Right lung (tissue), 10 donors: ENCODE data around the gene MMADHC. TPM values are rescaled to one million over a fixed set of nuclear protein-coding genes. Genes with fewer than 3 reads are reported as not detected.

Experiments
- DNase-seq, 2 donors: peaks; one replicate each; pipeline ENCODE4 v3.0.0-alpha.2; 2013
- long read RNA-seq, 8 donors: transcript quantifications; one replicate each; lab custom pipeline, GENCODE V29; 2026
- polyA plus RNA-seq, 5 donors: library from polyadenylated mRNA; unstranded; fragments of 120-200 nt; gene quantifications; one replicate each; pipeline versions ENCODE4 v1.2.1 to v1.2.3, GENCODE V29; 2013; ENCODE audit warnings: inconsistent platforms in 1 of 5, low replicate concordance in 1 of 5; ENCODE audit not compliant: insufficient read length in 5 of 5, insufficient read depth in 1 of 5

Gene MMADHC
- polyA plus RNA-seq: 100 to 1,000 TPM; 103 to 137 (median 120) TPM
- long read RNA-seq, donor 1, transcript MMADHC-201 (8 exons, 1,436 nt): major isoform, 66 of 93 reads
- long read RNA-seq, donor 1, partial matches to known transcripts: 23 of 93 reads
- long read RNA-seq, donor 1, other reads (novel, unspliced or antisense): 0 of 93 reads
- long read RNA-seq, donor 2, transcript MMADHC-201 (8 exons, 1,436 nt): major isoform, 35 of 39 reads
- long read RNA-seq, donor 2, partial matches to known transcripts: 0 of 39 reads
- long read RNA-seq, donor 2, other reads (novel, unspliced or antisense): 0 of 39 reads
- long read RNA-seq, donor 3, transcript MMADHC-201 (8 exons, 1,436 nt): major isoform, 46 of 67 reads
- long read RNA-seq, donor 3, partial matches to known transcripts: 16 of 67 reads
- long read RNA-seq, donor 3, other reads (novel, unspliced or antisense): 0 of 67 reads
- long read RNA-seq, donor 4, transcript MMADHC-201 (8 exons, 1,436 nt): major isoform, 28 of 31 reads
- long read RNA-seq, donor 4, partial matches to known transcripts: 0 of 31 reads
- long read RNA-seq, donor 4, other reads (novel, unspliced or antisense): 0 of 31 reads
- long read RNA-seq, donor 5, transcript MMADHC-201 (8 exons, 1,436 nt): major isoform, 71 of 103 reads
- long read RNA-seq, donor 5, partial matches to known transcripts: 28 of 103 reads
- long read RNA-seq, donor 5, other reads (novel, unspliced or antisense): 0 of 103 reads
- long read RNA-seq, donor 6, transcript MMADHC-201 (8 exons, 1,436 nt): major isoform, 61 of 77 reads
- long read RNA-seq, donor 6, partial matches to known transcripts: 16 of 77 reads
- long read RNA-seq, donor 6, other reads (novel, unspliced or antisense): 0 of 77 reads
- long read RNA-seq, donor 7, transcript MMADHC-201 (8 exons, 1,436 nt): major isoform, 41 of 50 reads
- long read RNA-seq, donor 7, partial matches to known transcripts: 5 of 50 reads
- long read RNA-seq, donor 7, other reads (novel, unspliced or antisense): 0 of 50 reads
- long read RNA-seq, donor 8, transcript MMADHC-201 (8 exons, 1,436 nt): major isoform, 35 of 37 reads
- long read RNA-seq, donor 8, partial matches to known transcripts: 0 of 37 reads
- long read RNA-seq, donor 8, other reads (novel, unspliced or antisense): 0 of 37 reads

DNA sequence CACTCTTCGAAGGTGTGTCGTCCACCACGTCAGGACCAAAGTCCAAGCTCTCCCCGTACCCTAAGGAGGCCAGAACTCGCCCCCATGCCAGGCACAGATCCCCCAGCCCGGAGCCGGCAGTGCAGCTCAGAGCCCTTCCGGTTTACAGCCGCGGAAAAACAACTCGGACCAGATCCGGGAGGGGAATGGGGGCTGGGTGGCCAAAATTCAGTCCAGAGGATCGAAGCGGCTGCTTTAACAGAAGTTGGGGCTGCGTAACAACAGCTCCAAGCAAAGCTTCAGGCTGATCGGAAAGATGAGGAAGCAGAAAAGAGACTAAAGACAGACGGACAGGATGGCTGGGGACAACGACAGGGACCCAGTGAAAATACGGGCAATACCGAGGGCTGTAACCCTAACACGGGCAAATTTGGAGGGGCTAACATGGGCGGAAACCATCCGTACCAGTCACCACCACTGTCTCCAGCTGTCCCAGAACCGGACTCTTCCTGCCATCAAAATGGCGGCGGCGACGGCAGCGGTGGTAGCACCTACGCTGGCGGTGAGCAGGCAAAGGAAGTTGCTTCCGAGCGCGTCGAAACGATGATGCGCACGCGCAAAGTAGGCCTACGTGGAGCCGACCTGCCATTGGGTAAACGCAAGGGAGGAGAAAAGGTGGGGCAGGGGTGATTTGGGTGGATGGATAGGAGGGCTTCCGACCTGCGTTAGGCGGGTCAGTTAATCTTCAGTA lies at the start of gene MMADHC:
Gene MMADHC (minus strand): TSS at position 556 of the 730 bp plus-strand sequence. CDS start 678 bp downstream, outside the sequence.
- DNase-seq: peak; percentile 92 to 93

DNA sequence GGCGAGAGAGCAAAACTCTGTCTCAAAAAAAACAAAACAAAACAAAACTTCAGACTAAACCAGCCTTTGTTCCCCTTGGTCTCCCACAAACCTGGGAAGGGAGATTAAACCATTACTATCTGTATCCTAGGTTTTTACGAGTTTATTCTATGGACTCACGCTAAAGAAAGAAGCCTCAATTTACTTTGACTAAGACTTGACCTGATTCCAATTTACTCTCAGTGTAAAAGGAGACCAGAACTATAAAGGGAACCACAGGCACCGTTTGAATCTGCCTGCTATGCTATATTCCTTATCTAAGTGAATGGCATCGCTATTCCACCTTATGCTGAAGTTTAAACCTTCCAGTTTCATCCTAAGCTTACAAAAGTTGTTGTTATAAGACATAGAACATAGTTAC lies 46.5 kb upstream of the MMADHC start:
- no peak for DNase-seq

DNA sequence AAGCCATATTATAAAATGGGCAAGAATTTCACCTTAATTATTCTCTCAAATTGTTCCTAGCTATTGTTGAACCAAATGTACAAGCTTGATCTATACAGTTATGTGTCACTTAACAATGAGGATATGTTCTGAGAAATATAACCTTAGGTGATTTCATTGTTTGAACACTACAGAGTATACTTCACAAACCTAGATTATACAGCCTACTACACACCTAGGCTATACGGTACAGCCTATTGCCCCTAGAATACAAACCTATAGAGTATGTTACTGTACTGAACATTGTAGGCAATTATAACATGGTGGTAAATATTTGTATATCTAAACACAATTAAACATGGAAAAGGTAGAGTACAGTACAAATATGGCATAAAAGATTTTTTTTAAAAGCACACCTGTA lies 42.9 kb upstream of the MMADHC start:
- no peak for DNase-seq

DNA sequence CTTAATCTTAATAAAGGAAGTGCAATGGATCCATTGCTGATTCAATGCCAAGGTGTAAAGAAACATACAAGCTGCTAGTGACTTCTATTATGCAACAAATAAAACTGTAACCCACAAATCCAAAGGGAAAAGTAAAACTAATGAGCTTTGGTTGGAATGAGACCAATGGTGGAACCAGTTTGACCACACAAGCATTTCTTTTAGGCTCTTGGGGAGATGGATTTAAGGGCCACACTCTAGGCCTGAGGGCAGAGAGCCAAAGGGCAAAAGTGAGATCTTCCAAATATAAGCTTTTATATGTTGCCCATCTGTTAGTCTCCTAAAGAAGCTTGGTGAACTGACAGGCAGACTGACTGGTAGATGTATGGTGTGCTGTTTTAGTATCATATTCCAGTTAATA lies 41.5 kb upstream of the MMADHC start:
- DNase-seq: peak; percentile 74 to 78

DNA sequence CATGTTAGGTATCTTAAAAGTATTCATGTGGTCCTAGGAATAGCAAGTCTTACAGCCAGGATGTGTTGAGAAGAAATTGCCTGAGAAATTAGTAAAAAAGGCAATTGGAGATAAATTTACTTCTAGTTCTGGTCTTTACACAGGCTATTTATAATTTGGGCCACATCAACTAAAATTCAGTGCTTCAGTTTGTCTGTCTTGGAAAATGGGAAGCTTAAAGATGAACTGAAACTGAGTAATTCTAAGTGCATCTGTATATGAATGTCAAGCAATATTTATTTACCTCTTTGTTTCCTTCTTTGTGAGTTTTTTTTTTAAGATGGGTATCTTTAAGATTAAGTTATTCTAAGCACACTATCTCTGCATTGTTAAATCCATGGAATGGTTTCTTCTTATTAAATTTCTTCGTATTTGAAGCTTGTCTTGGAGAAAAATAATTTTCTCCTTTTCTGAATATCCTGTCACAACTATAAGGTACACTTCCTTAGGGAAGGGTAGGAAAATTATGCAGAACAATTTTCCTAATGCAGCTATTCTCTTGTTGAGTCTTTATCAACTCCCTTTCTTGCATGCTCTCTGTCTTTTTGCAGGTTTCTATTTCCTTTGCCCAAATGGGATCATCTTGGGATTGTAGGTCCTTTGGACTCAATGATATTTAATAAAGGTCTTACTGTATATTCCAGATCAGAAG lies 39.7 kb upstream of the MMADHC start:
- DNase-seq: no peak

DNA sequence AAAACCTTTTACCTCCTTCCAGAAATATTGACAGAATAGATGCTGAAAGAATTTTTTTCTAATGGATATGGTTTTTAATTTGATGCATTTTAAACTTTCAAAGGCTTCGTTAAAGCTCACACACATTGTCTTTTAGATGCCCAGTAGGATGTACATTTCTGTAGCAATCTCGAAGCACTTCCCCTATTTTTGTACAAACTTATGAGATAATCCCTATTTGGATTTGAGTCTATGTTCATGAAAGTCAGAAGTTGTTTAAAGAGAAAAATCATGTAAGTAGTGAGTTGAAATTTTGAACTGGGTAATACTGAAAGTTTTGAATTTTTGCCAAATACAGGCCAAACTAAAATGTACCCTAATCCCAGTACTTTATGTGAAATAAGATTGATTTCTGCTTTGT lies 38.1 kb upstream of the MMADHC start:
- no peak for DNase-seq

DNA sequence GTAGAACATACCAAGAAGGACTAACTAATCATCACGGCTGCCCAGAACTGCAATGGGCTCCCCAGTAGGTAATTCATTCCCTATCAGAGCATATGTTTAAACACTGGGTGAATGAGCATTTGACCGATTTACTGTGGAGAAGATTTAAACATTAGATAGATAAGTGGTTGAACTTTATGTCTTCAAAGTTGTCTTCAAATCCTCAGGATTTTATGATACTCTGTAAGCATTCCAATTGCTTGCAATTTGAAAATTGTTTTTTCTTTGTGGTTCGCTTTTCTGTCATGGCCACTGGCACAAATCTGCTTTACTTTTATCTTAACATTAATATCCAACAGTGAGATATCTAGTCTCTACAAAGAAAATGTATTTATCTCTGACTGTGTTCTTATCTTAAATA lies 37.7 kb upstream of the MMADHC start:
- no peak for DNase-seq

DNA sequence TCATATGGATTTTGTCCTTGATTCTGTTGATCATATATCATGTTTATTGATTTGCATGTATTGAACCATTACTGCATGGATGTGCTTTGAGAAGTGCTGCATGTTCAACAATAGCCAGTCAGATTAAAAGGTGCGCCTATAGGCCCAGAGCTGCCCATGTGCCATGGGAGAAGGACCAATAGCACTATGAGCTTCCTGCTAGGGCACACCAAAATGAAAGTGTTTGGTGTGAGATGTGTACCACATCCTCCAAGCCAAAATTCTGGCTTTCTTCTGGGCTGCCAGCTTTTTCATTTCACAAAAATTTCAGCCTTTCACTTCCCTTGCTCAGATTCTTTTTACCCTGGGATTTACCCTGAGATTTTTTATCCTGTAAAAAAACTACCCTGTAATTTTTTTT lies 34.8 kb upstream of the MMADHC start:
- DNase-seq: no peak

DNA sequence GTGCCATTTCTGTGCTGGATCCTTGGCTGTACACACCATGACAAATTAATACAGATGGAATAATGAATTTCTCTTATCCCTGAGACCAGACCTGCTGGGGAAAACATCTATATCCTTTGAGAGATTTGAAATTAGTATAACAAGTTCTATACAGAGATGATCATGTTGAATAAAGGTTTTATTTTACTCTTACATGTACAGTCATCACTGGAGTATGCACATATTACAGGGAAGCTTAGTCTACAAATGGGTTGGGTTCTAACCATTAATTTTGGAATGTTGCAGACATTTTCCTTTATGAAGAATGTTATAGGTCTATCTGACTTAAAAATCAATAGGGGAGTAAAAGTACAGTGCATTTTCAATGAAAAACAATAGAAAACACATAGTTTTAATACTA lies 29.9 kb upstream of the MMADHC start:
- no peak for DNase-seq

DNA sequence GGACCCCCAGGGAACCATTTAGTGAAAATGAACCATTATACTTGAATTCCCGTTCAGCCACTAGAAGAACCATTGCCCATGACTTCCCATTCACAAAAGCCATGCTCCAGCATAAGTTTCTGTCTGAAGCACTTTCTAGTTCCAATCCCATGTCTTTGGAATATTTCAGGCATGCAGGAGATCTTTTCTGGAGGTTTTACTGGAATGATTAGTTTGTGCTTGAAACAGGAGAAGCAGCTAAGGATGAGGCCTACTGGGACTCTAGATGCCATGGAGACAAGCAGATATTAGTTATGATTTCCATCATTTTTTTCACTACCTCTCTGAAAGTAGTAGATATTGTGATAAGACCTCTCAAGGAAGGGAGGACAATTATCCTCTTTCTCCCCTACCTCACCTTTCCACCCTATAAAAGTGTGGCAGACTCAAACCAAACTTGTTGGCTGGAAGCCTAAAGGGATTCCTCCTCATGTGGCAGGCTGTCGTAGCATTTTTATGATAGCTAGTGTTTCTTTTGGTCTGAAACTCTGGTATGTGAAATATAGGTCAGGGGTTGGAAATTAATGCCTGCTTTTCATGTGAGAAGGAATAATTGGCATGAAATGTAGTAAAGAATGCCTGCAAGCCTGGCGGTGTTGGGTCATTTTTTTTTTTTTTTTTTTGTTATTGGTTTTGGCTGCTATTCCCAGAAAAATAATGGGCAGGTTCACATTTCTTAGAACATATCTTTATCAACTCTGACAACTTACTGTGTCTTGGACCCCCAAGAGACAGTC lies 29.3 kb upstream of the MMADHC start:
- DNase-seq: no peak

DNA sequence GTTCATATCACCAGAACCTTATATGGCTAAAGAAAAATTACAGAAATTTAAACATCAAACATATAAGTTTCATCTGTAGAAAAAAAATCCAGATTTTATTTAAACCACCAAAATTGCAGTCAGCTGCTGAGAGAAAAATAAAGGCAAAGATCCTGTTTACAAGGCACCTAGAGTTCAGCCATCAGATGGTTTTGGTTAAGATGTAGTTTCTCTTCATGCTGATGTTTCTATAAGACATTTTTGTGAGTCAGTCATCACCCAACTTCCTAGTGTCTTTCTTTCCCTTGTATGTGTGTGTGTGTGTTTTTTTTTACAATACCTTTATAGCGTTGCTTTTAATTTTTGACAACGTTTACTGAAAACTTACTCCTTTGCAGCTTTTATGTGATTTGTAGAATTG lies 26.1 kb upstream of the MMADHC start:
- DNase-seq: no peak

DNA sequence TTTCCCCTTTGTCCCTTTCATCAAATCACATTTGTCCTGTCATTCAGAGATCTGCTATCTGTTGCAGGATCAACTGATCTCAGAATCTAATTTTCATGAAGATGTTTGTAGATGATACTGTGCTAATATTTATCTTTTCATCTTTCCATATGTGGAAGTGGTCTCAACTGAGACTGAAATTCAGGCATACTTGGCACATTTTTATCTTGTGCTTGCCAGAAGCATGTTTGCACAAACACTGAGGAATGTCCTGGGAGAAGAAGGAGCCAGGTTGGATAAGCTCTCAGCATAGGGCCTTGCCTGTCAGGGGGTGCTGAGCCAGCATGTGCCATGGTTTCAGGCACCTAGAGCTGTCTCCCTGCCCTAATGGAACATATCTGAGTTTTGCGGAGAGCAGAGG lies 24.5 kb upstream of the MMADHC start:
- DNase-seq: peak; percentile 31 to 34

DNA sequence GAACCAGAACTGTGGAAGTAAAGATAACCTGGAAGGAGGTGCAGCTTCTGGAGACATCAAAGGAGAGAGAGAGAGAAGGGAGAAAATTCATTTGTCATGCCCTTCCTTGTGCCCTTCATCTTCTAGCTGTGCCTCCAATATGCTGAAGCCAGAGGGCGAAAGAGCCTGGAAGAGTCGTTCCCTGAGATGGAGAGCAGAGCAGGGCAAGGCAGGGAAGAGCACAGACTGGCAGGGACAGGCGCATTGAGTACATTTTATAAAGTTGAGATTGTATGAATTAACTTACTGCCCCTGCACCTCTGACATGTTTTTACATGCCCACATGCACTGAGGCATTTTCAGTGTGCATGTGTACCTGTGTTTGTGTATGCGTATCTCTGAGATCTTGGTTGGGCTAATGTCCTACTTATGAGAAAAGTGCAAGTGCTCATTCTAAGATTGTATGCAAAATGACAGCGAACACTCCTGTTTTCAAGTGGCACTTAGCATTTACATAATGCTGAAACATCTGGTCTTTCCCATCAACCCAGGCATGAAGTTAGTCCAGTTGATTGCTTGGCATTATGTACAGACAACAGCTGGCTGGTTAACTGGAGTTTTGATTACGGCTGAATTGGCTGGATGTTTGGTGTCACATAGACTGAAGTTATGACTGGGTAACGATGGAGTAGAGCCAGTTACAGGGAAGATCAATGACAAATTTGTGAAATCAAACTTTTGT lies 23.7 kb upstream of the MMADHC start:
- DNase-seq: peak; percentile 39 to 42

DNA sequence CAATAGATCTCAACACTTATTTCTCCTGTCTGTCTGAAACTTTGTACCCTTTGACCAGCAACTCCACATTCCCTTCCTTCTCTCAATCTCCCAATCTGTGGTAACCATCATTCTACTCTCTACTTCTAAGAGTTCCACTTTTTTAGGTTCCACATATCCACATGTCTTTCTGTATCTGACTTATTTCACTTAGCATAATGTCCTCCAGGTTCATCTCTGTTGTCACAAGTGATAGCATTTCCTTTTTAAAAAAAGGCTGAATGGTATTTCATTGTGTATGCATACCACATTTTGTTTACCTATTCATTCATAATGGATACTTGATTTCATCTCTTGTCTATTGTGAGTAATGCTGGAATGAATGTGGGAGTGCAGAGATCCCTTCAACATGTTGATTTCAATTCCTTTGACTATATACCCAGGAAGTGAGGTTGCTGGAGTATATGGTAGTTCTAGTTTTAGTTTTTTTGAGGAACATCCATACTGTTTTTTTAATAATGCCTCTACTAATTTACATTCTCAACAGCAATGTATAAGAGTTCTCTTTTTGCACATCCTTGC lies 18.8 kb upstream of the MMADHC start:
- no peak for DNase-seq

DNA sequence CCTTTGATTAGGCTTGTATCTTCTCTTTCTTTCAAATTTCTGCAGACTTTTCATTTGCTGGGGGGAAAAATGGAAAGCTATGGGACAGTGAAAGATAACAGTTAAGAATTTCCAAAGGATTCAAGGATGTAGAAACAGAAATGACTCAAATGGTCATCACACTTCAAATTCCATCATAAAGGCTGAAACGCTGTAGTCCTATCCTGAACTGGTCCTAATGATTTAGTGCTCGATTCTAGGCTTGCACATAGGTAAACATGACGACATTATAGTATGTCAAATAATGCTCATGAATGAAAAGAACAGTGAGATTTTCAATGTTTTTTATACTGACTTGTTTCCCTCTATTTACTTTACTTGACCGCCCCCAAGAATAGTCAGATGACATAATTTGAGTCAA lies 15.7 kb upstream of the MMADHC start:
- DNase-seq: no peak

DNA sequence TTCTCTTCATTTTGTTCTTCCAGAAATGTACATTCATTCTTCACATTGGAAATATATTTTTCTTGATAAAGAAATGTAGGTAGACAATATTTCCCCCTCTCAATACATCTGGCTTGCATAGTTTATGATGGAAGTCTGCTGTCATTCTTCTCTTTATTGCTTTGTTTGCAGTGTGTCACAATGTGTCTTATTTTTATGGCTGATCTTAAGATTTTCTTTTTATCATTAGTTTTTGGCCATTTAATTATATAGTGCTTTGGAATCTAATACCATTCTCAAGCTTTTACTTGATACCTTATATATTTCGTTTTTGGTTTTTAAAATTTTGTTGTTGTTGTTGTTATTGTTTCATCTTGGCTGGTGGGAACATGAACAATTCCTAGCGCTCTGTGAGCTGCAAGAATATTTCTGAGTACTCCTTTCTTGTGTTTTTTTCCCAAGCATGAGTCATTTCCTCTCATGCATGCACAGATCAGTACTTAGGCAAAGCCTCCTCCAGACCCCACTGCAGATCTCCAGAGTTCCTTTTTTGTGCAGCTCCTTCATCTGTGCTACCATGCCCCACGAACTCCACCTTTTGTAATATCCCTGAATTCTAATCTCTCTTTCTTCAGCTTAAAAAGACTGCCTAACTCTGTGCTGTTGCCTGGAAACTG lies 13.7 kb upstream of the MMADHC start:
- DNase-seq: no peak

DNA sequence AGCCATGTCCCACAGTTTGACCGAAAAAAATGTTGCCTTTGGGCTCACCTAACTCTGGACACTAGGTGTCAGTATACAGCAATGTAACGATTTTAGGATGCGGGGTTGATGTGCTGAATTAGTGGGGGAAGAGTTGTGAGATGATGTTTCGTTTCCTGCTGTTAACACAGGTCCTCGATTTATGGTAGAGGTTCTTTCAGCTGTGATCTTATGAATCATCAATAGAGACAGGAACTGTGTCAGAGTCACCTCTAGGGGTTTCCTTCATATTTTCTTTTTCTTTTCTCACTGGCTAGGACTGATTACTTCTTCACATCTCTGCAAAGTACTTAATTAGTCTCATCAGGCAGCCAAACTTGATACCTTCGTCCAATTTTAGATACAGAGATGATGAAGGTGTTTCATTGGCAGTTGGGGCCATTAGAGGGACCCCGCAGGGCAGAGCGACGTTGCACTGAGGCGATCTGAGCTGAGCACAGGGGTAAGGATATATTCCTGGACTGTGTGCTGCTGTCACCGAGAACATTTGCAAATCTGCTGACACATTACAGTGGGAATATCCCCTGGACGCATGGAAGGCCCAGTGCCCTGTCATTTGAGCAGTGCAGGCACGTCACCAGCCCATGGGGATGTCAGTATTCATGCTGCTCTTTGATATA lies 10.2 kb upstream of the MMADHC start:
- DNase-seq: peak; percentile 68 to 74
